ENCODE measurements around the gene ATP8B3. TPM values are rescaled to one million over a fixed set of nuclear protein-coding genes. Genes with fewer than 3 reads are reported as not detected.

The ATP8B3 gene
- total and polyA plus RNA-seq, 9 of the 15 experiments (the other 6 are each of a cell fraction or from before 2014, with no cell fraction given), result 1.2 to 12.3 (median 3.8) TPM

GRCh38 chr19:1854542-1855039 lies 42.5 kb upstream of the ATP8B3 start:
- Histone ChIP-seq H3K9me3 (replicated peaks; ENCODE audit: control insufficient read depth, insufficient read depth, low read depth, low read length) (no peaks in the 10 kb centered on the region), H3K27ac (ENCODE audit: extremely low read depth, low read depth, low read length) (peak overlapping the region; percentile 82), H4K20me1 (replicated peaks; ENCODE audit: control insufficient read depth, insufficient read depth, low read length) (peaks cover 13% of the 10 kb centered on the region), H3K27me3 (ENCODE audit: control insufficient read depth in 2 of 2, insufficient read depth in 2 of 2, low read length in 2 of 2) (no peaks in the 10 kb centered on the region), H3K79me2 (ENCODE audit: control insufficient read depth, insufficient read depth, low read length) (peaks cover 87% of the 10 kb centered on the region), H2AFZ (ENCODE audit: low read depth, low read length) (no peak overlapping the region; the same call in 1 of the 2 replicates), H3K9me1 (ENCODE audit: control insufficient read depth, insufficient read depth, low read length) (no peaks in the 10 kb centered on the region), H3K9ac (ENCODE audit: insufficient read depth in 1 of 2, low read depth in 2 of 2, low read length in 2 of 2) (peak overlapping the region; percentile 68 to 93), H3K4me3 (peak overlapping the region; percentile 57), H3K4me1 (replicated peaks in 1 of 2; ENCODE audit: control insufficient read depth in 2 of 2, insufficient read depth in 2 of 2, low read length in 2 of 2) (peaks cover 61 to 97% of the 10 kb centered on the region in 2 experiments), H3K4me2 (ENCODE audit: insufficient read depth, low read length) (peak overlapping the region; percentile 94), H3K36me3 (ENCODE audit: control insufficient read depth, insufficient read depth, low read length) (peaks cover 27% of the 10 kb centered on the region; the same call in 1 of the 3 replicates)
- POLR2A ChIA-PET, result interaction anchor here (0.6 to 5.2 kb wide), 8 partner anchors 10 to 62 kb away, joined by 3 to 46 read pairs (median 4); no protein-coding TSS in a partner anchor
- CTCF ChIA-PET (ENCODE audit: low intra/inter-chr PET ratio), result no interaction called here
- FAIRE-seq, result peak; percentile 92
- in situ Hi-C loops (cut with MboI) (no loop called here), intact Hi-C loops (cut with micrococcal nuclease) (no loop called here)
- 1% methylated on average over 25 of the region's 37 CpGs for WGBS (ENCODE audit: insufficient coverage, low coverage, missing lambda C conversion rate)
- ATAC-seq, result peak; percentile 56
- no TSS peak for BruUV-seq (replicated peaks)
- peak in 2 of 4 experiments; percentile 72 to 92 for DNase-seq (ENCODE audit: extremely low read depth in 1 of 4, low spot score in 3 of 4)
- peak in 1 of 2 experiments; percentile 70; a peak in 2 of 4 replicates for TF ChIP-seq RCOR1 (IDR thresholded peaks at IDR 0.05; ENCODE audit: borderline replicate concordance in 1 of 2, low read depth in 2 of 2, low read length in 2 of 2)
- TF ChIP-seq NR1H2 (CRISPR knock-in tag; IDR thresholded peaks at IDR 0.05), result 0 out of 2 replicates have a peak, but pooled peaks have one; percentile 19
- TF ChIP-seq MBD2 (IDR thresholded peaks at IDR 0.05; ENCODE audit: borderline replicate concordance, low read depth), result peak; percentile 30; the same call in 1 of the 2 replicates
- peak; percentile 72; the same call in 1 of the 2 replicates for TF ChIP-seq GATAD2A (IDR thresholded peaks at IDR 0.05)
- no peak for TF ChIP-seq TCF15 (CRISPR knock-in tag; IDR thresholded peaks at IDR 0.05)
- peak in 2 of 3 experiments; percentile 13 to 48 for TF ChIP-seq YY1 (IDR thresholded peaks at IDR 0.05; ENCODE audit: borderline replicate concordance in 1 of 3, control insufficient read depth in 1 of 3, extremely low read depth in 1 of 3, insufficient read depth in 3 of 3, insufficient read length in 1 of 3, insufficient replicate concordance in 2 of 3, low read depth in 1 of 3, low read length in 2 of 3)
- no peak for TF ChIP-seq RFX5 (IDR thresholded peaks at IDR 0.05; ENCODE audit: low read depth, low read length)
- TF ChIP-seq HNRNPLL (IDR thresholded peaks at IDR 0.05; ENCODE audit: low read depth, low read length, poor library complexity, severe bottlenecking), result peak; percentile 27
- TF ChIP-seq JUND (IDR thresholded peaks at IDR 0.05; ENCODE audit: borderline replicate concordance, low read depth, low read length), result peak; percentile 45; the same call in 1 of the 2 replicates
- no peak; the same call in 2 of the 3 replicates for TF ChIP-seq JUND (tag; IDR thresholded peaks at IDR 0.05; ENCODE audit: borderline replicate concordance, low read depth, low read length)
- 0 out of 2 replicates have a peak, but pooled peaks have one; percentile 8 for TF ChIP-seq ZKSCAN8 (CRISPR knock-in tag; IDR thresholded peaks at IDR 0.05)
- peak; percentile 48; the same call in 1 of the 2 replicates for TF ChIP-seq CREB1 (IDR thresholded peaks at IDR 0.05)
- TF ChIP-seq CREB1 (CRISPR knock-in tag; IDR thresholded peaks at IDR 0.05), result peak; percentile 65; the same call in 1 of the 2 replicates
- TF ChIP-seq MXI1 (IDR thresholded peaks at IDR 0.05; ENCODE audit: low read depth, low read length), result peak; percentile 42
- TF ChIP-seq ETS1 (conservative IDR thresholded peaks at IDR 0.05; ENCODE audit: control insufficient read depth, low read depth, low read length), result peak; percentile 43
- no peak for TF ChIP-seq ZNF311 (CRISPR knock-in tag; IDR thresholded peaks at IDR 0.05)
- TF ChIP-seq ETV5 (CRISPR knock-in tag; IDR thresholded peaks at IDR 0.05; ENCODE audit: low read depth), result peak; percentile 39; the same call in 1 of the 2 replicates
- TF ChIP-seq EP300 (IDR thresholded peaks at IDR 0.05; ENCODE audit: low read length), result 0 out of 2 replicates have a peak, but pooled peaks have one; percentile 43
- no peak for TF ChIP-seq ZFP91 (CRISPR knock-in tag; IDR thresholded peaks at IDR 0.05)
